GM06990 (cell line): Measurements from ENCODE around the gene PTPRN2.

Source experiments
- DNase-seq: peaks from one replicate; pipeline ENCODE4 v3.0.0-alpha.2; 2011; ENCODE audit not compliant: insufficient read length; ENCODE audit errors: extremely low read depth
- H3K27me3 ChIP-seq: replicated peaks from 2 replicates; pipeline ENCODE4 v1.6.0; 2011; ENCODE audit warnings: low read length; ENCODE audit not compliant: control insufficient read depth, insufficient read depth
- H3K36me3 ChIP-seq: 2 replicates; pipeline ENCODE4 v1.5.1; 2011; ENCODE audit warnings: low read length; ENCODE audit not compliant: control insufficient read depth, insufficient read depth
- H3K4me3 ChIP-seq: replicated peaks from 2 replicates; pipeline ENCODE4 v1.5.1; 2011; ENCODE audit warnings: low read depth, mild to moderate bottlenecking, control low read depth, low read length
- CTCF ChIP-seq: IDR thresholded peaks from 2 replicates; pipeline ENCODE4 v1.5.1; 2011; ENCODE audit warnings: low read length, control low read depth, mild to moderate bottlenecking, inconsistent platforms; ENCODE audit not compliant: insufficient read depth, poor library complexity, severe bottlenecking

The PTPRN2 gene

DNA sequence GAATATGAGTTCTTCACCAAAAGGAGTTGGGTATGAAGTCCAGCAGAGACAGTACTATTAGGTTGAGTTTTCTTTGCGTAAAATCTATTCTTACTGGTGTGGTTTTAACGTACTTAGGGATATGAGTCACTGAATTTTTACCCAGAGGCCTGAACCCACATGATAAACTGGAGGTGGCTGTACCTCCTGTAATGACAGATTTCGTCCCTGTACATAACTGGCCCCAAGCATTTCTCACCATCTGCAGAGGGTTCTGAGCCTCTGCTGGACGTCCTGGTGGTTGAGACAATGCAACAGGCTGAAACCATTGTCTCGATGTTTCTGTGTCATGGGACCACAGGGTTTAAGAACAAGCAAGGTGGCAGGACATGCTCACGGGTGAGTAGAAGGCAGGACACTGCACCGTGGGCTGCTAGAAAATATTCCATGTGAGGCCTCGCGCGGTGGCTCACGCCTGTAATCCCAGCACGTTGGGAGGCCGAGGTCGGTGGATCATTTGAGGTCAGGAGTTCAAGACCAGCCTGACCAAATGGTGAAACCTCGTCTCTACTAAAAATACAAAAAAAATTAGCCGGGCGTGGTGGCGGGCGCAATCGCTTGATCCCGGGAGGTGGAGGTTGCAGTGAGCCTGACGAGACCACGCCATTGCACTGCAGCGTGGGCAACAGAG, 1017.0 kb downstream of the PTPRN2 start:
- no peak for TF ChIP-seq CTCF
- no peak for DNase-seq

GRCh38 chr7:157569967-157570366, 1017.7 kb downstream of the PTPRN2 start:
- DNase-seq: no peak

More for the DNA sequence above, 1017.0 kb downstream of the PTPRN2 start:
- Histone ChIP-seq H3K36me3 (no peaks in the 10 kb centered on the region), H3K4me3 (no peak overlapping the region), H3K27me3 (no peaks in the 10 kb centered on the region)

GRCh38 chr7:157568770-157569584, 1018.6 kb downstream of the PTPRN2 start:
- Histone ChIP-seq H3K27me3 (no peaks in the 10 kb centered on the region), H3K4me3 (peak overlapping the region; percentile 47), H3K36me3 (no peaks in the 10 kb centered on the region)
- TF ChIP-seq CTCF: no peak
- peak; percentile 20 for DNase-seq

More at GRCh38 chr7:157569967-157570366, 1017.7 kb downstream of the PTPRN2 start:
- H3K4me3 ChIP-seq: no peak overlapping the region
- TF ChIP-seq CTCF: no peak
- no peaks in the 10 kb centered on the region for H3K36me3 ChIP-seq
- H3K27me3 ChIP-seq: no peaks in the 10 kb centered on the region

DNA sequence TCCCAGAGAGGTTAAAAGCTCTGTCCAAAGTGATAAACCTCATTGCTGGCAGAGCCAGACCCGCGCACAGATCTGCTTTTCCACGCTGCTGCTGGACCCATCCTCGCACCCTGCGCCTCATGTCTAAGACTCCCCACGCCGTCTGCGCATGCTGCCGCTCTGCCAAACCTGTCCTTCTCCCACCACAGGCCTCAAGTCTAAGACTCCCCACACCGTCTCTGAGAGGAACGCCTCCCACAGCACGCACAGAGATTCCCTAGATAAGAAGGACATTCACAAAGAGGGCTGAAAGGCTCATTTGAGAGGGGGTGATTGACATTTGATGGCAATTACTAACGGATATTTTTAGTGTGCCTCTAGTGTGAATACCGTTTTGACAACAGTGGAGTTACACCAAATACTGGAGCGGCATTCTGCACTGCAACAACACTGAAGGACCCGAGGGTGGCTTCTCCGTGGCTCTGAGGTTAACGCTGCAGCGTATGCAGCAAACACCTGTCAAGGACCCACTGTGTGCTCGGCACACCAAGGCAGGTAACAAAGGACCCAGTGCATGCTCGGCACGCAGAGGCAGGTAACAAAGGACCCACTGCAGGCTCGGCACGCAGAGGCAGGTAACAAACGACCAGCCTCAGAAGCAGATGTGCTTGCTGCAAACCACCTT, 1019.4 kb downstream of the PTPRN2 start:
- no peak for TF ChIP-seq CTCF
- no peak for DNase-seq
- no peaks in the 10 kb centered on the region for H3K36me3 ChIP-seq
- H3K4me3 ChIP-seq: peak overlapping the region; percentile 47
- H3K27me3 ChIP-seq: no peaks in the 10 kb centered on the region

GRCh38 chr7:157567666-157568065, 1020.0 kb downstream of the PTPRN2 start:
- H3K27me3 ChIP-seq: no peaks in the 10 kb centered on the region
- DNase-seq: no peak
- no peaks in the 10 kb centered on the region for H3K36me3 ChIP-seq
- TF ChIP-seq CTCF: no peak
- no peak overlapping the region for H3K4me3 ChIP-seq
